GM12873 (cell line): ENCODE measurements around the gene HS3ST1.

ENCODE experiments used
- CTCF ChIP-seq: IDR thresholded peaks from 2 replicates; pipeline ENCODE4 v1.5.1; 2012; ENCODE audit warnings: low read depth, mild to moderate bottlenecking, moderate library complexity, low read length, control low read depth; ENCODE audit not compliant: insufficient read depth; ENCODE audit errors: missing control alignments

The HS3ST1 gene

GRCh38 chr4:11368701-11369115, 60.0 kb downstream of the HS3ST1 start:
- no peak for TF ChIP-seq CTCF

DNA sequence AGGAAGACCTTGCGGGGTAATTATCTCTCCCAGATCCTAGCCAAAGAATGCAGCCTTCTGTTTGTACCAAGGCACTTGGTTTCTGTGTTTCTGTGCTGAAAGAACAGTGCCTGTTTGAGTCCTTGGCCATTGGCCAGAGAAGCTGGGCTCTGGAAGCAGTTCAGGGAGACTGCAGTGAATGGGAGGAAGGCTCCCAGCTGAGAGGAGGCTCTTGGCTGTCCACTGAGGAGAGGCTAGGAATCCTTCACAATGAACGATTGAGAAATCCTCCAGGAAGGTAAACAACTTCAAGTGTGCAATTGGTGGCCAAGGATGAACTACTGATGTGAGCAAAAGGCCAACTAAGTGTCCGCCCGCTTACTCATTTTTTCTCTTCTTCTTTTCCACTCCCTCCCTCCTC, 61.3 kb downstream of the HS3ST1 start:
- no peak for TF ChIP-seq CTCF

GRCh38 chr4:11366859-11367258, 61.8 kb downstream of the HS3ST1 start:
- no peak for TF ChIP-seq CTCF

GRCh38 chr4:11365039-11365438, 63.7 kb downstream of the HS3ST1 start:
- TF ChIP-seq CTCF: no peak

DNA sequence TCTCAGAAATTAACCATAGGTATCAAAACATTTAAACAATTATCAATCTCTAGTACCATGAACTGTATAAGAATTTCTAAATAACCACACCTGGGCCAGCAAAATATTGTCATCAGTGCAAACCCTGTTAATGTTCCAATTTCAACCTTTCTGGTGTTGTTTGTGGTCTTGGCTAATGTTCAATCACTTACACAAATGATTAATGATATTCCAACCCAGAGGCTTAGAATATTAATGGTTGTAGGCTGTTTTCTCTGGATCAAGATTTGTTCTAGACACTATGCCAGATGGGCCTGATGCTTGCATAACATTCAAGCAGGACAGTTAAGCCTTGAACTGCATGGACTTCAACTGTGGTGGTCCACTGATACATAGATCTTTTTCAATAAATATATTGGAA, 69.1 kb downstream of the HS3ST1 start:
- no peak for TF ChIP-seq CTCF

DNA sequence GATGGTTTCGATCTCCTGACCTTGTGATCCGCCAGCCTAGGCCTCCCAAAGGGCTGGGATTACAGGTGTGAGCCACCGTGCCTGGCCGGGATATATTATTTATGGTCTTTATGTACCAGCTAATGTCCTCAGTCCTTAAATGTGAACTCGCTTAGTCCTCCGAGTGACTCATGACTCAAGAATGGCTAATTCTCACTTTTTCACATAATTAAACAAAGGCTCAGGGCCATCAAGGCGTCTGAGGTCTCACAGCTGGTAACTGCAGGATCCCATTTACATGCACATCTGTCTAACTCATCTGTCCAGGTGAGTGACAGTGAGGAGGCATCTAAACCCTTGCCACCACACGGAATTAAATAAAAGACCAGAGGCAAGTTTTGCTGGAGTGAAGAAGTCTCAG, 73.5 kb downstream of the HS3ST1 start:
- TF ChIP-seq CTCF: no peak

- TF ChIP-seq CTCF: no peak
These were observed 74.2 kb downstream of the HS3ST1 start for GRCh38 chr4:11354531-11354930.

- TF ChIP-seq CTCF: no peak
These were observed 80.1 kb downstream of the HS3ST1 start for GRCh38 chr4:11348449-11349088.
